Breast epithelium (tissue), 4 donors: Measurements from ENCODE around the gene MAGED2. TPM values are rescaled to one million over a fixed set of nuclear protein-coding genes. Genes with fewer than 3 reads are reported as not detected.
"Not testable (repeated sequence)": the region's sequence is repeated elsewhere in the genome, so short reads cannot be mapped to it uniquely, and the experiment has no call there.

Experiments
- DNase-seq, 2 donors: peaks; one replicate each; pipeline ENCODE4 v3.0.0-alpha.2; 2019; ENCODE audit warnings: low spot score in 2 of 2
- H3K27ac ChIP-seq, 2 donors: fragments of 200-600 bp; sonication (generic) in 1 of 2; one replicate each; pipeline ENCODE4 v1.5.1; 2016 to 2019; ENCODE audit warnings: mild to moderate bottlenecking in 1 of 2
- H3K27me3 ChIP-seq, 2 donors: fragments of 200-600 bp; sonication (generic) in 1 of 2; one replicate each; pipeline versions ENCODE4 v1.5.1 to v1.6.0; 2017 to 2019; ENCODE audit warnings: control low read depth in 1 of 2, mild to moderate bottlenecking in 1 of 2
- H3K36me3 ChIP-seq: fragments of 200-600 bp; one replicate; pipeline ENCODE4 v1.5.1; 2019
- H3K4me1 ChIP-seq, 2 donors: fragments of 200-600 bp; sonication (generic); one replicate each; pipeline ENCODE4 v1.5.1; 2016 to 2019; ENCODE audit warnings: control low read depth in 1 of 2
- H3K4me3 ChIP-seq, 3 donors: fragments of 200-600 bp; sonication (generic); 1 replicate in 2 of 3; 2 replicates in 1 of 3; pipeline ENCODE4 v1.5.1; 2016 to 2019; ENCODE audit warnings: mild to moderate bottlenecking in 3 of 3, moderate library complexity in 2 of 3
- H3K9me3 ChIP-seq, 2 donors: fragments of 200-600 bp; sonication (generic) in 1 of 2; one replicate each; pipeline ENCODE4 v1.5.1; 2016 to 2019; ENCODE audit warnings: control low read depth in 1 of 2
- POLR2A ChIP-seq: fragments of 450-650 bp; IDR thresholded peaks from one replicate; pipeline ENCODE4 v1.6.1; 2016; ENCODE audit warnings: antibody characterized with exemption, mild to moderate bottlenecking, moderate library complexity
- POLR2AphosphoS5 ChIP-seq, 3 donors: sonication (generic); formaldehyde crosslinking; IDR thresholded peaks; one replicate each; pipeline ENCODE4 v1.6.1; 2017; ENCODE audit warnings: antibody characterized with exemption in 3 of 3
- intact Hi-C: fragments of 100-400 bp; cut with DNase I; formaldehyde crosslinking; loops from one replicate; pipeline ENCODE4 v1.15.1; 2023; ENCODE audit warnings: low total_unique reads
- total RNA-seq, 3 donors: library from RNA; depleted of rRNA; stranded (reverse); fragments of >200 nt; gene quantifications; one replicate each; pipeline ENCODE4 v1.1.0, GENCODE V29; 2016
- TF ChIP-seq, protein P1 (sequence below), 3 donors: fragments of 450-650 bp; IDR thresholded peaks; one replicate each; pipeline ENCODE4 v1.5.1; 2016 to 2017; ENCODE audit warnings: antibody characterized with exemption in 3 of 3, mild to moderate bottlenecking in 3 of 3, moderate library complexity in 3 of 3

The MAGED2 gene
- total RNA-seq, 3 donors from 2014 or later, result 109 to 516 (median 307) TPM

- Histone ChIP-seq H3K4me3 (no peak overlapping the region), H3K4me1 (no peaks in the 10 kb centered on the region), H3K36me3 (no peaks in the 10 kb centered on the region), H3K27ac (no peak overlapping the region), H3K9me3 (no peaks in the 10 kb centered on the region), H3K27me3 (peaks cover 0 to 3% of the 10 kb centered on the region in 2 donors)
- no peak for TF ChIP-seq POLR2AphosphoS5 (IDR thresholded peaks at IDR 0.05)
- TF ChIP-seq, protein P1, sequence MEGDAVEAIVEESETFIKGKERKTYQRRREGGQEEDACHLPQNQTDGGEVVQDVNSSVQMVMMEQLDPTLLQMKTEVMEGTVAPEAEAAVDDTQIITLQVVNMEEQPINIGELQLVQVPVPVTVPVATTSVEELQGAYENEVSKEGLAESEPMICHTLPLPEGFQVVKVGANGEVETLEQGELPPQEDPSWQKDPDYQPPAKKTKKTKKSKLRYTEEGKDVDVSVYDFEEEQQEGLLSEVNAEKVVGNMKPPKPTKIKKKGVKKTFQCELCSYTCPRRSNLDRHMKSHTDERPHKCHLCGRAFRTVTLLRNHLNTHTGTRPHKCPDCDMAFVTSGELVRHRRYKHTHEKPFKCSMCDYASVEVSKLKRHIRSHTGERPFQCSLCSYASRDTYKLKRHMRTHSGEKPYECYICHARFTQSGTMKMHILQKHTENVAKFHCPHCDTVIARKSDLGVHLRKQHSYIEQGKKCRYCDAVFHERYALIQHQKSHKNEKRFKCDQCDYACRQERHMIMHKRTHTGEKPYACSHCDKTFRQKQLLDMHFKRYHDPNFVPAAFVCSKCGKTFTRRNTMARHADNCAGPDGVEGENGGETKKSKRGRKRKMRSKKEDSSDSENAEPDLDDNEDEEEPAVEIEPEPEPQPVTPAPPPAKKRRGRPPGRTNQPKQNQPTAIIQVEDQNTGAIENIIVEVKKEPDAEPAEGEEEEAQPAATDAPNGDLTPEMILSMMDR (IDR thresholded peaks at IDR 0.05), result no peak
- TF ChIP-seq POLR2A, result no peak
- no peak for DNase-seq
- intact Hi-C loops, result no loop called here
Measured at GRCh38 chrX:54826598-54826997, 19.1 kb downstream of the MAGED2 start.

GRCh38 chrX:54838583-54838982 lies 31.0 kb downstream of the MAGED2 start:
- Histone ChIP-seq H3K4me1 (no peaks in the 10 kb centered on the region), H3K27ac (no peak overlapping the region), H3K4me3 (no peak overlapping the region), H3K36me3 (no peaks in the 10 kb centered on the region), H3K9me3 (no peaks in the 10 kb centered on the region), H3K27me3 (peaks cover 0 to 21% of the 10 kb centered on the region in 2 donors)
- no peak for DNase-seq
- intact Hi-C loops, result no loop called here
- TF ChIP-seq, protein P1 (IDR thresholded peaks at IDR 0.05), result no peak
- TF ChIP-seq POLR2AphosphoS5 (IDR thresholded peaks at IDR 0.05), result no peak
- TF ChIP-seq POLR2A, result no peak

GRCh38 chrX:54841184-54841874 lies 33.8 kb downstream of the MAGED2 start:
- H3K4me3 ChIP-seq, intact Hi-C loops, H3K27ac ChIP-seq, H3K9me3 ChIP-seq, H3K4me1 ChIP-seq, H3K36me3 ChIP-seq, DNase-seq: not testable (repeated sequence)
- H3K27me3 ChIP-seq, result peaks cover 0 to 26% of the 10 kb centered on the region in 2 donors

DNA sequence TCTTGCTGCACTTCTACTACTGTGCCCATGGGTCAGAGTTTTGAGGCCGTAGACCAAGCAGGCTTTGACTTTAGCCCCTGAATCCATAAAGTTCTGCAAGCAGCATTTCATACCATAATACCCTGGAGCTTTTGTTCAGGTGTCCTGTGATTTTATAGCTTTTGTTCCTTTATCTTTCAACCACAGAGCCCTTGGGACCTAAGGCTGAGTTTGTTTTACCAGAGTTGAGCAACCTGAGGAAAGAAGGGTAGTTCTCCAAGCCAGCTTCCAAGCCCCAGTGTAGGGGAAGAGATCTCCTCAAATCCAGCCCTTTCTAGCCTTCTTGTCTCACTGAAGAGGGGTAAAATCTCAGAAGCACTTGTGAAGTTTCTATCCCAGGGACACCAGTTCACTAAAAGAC lies 35.1 kb downstream of the MAGED2 start:
- H3K9me3 ChIP-seq, result no peaks in the 10 kb centered on the region
- intact Hi-C loops, result no loop called here
- TF ChIP-seq, protein P1 (IDR thresholded peaks at IDR 0.05), result no peak
- TF ChIP-seq POLR2A, result no peak
- no peak for TF ChIP-seq POLR2AphosphoS5 (IDR thresholded peaks at IDR 0.05)
- DNase-seq, result no peak
- no peaks in the 10 kb centered on the region for H3K36me3 ChIP-seq
- no peaks in the 10 kb centered on the region for H3K4me1 ChIP-seq
- no peak overlapping the region for H3K27ac ChIP-seq
- peaks cover 0 to 26% of the 10 kb centered on the region in 2 donors for H3K27me3 ChIP-seq
- no peak overlapping the region for H3K4me3 ChIP-seq

DNA sequence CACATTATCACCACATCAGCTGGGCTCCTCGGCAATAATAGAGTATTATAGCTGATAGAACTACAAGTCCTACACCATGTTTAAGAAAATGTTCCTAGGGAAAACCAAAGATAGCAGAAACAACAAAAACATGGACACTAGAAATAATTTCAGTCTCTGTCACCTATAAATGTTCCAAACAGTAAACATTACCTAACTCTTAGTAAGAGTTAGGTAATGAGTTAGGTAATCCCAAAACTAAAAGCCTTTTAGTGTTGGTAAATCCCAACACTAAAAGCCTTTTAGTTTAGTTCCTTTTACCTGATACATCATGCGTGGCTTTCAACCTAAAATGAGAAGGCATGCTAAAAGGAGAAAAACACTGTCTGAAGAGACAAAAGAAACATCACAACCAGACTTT lies 35.5 kb downstream of the MAGED2 start:
- intact Hi-C loops, result no loop called here
- Histone ChIP-seq H3K27ac (no peak overlapping the region), H3K4me1 (no peaks in the 10 kb centered on the region), H3K27me3 (peaks cover 0 to 26% of the 10 kb centered on the region in 2 donors), H3K36me3 (no peaks in the 10 kb centered on the region), H3K4me3 (no peak overlapping the region), H3K9me3 (no peaks in the 10 kb centered on the region)
- no peak for DNase-seq
- no peak for TF ChIP-seq POLR2A
- TF ChIP-seq, protein P1 (IDR thresholded peaks at IDR 0.05), result no peak
- TF ChIP-seq POLR2AphosphoS5 (IDR thresholded peaks at IDR 0.05), result no peak

- H3K4me3 ChIP-seq, DNase-seq, H3K27me3 ChIP-seq, H3K4me1 ChIP-seq, H3K27ac ChIP-seq, H3K9me3 ChIP-seq, H3K36me3 ChIP-seq, intact Hi-C loops: not testable (repeated sequence)
Measured at GRCh38 chrX:54847700-54848099, 40.2 kb downstream of the MAGED2 start.
